Stimulated activated CD4-positive, alpha-beta T cell treated with anti-CD3 and anti-CD28 coated beads, Interleukin-1b, Interleukin-23, amount 100 ng/mL, for 4 hours (primary cell): ENCODE results near the gene SLC7A10.
"Not testable (repeated sequence)": the region's sequence is repeated elsewhere in the genome, so short reads cannot be mapped to it uniquely, and the experiment has no call there.

Source experiments
- DNase-seq, 2 donors: peaks; one replicate each; pipeline ENCODE4 v3.0.0-alpha.2; 2020; ENCODE audit warnings: low read depth in 2 of 2

SLC7A10 gene

DNA sequence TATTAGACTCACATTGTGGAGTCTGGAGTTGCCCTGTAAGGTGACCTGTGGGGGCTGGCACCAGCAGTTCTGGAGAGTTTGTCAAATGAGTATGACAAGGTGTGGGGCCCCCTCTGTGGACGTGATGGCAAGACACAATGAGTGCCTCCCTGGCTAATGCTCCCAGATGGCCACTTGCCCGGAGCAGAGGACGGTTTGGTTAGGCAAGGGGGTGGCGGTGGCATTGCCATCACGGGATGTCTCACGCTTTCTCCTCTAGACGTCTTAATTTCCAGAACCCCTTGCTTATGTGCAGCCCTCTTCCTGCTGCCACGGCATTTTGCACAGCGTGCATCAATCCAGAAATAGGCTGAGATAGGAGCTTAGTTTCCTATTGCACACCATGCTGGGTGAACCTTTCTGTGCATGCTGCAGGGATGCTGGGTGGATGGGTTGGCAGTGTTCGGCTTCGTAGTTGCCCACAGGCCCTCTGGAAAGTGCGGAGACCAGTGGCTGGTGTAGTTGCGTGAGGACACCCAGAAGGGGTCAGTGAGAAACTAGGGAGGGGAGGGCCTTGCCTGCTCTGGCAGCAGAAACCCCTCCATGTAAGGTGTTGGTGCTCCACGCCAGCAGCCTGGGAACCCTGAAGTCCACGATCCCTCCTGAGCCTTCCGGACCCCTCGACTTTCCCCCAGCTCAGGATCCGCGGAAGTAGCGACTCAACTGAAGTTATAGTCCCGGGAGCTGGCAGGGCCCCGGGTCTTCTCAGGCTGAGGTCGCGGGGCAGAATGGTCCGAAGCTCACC, 49.6 kb downstream of the SLC7A10 start:
- DNase-seq = peak in 1 of 2 donors; percentile 13

GRCh38 chr19:33175156-33175782, 50.4 kb downstream of the SLC7A10 start:
- DNase-seq = no peak

- DNase-seq = no peak
Measured at GRCh38 chr19:33174186-33174585, 51.5 kb downstream of the SLC7A10 start.

DNA sequence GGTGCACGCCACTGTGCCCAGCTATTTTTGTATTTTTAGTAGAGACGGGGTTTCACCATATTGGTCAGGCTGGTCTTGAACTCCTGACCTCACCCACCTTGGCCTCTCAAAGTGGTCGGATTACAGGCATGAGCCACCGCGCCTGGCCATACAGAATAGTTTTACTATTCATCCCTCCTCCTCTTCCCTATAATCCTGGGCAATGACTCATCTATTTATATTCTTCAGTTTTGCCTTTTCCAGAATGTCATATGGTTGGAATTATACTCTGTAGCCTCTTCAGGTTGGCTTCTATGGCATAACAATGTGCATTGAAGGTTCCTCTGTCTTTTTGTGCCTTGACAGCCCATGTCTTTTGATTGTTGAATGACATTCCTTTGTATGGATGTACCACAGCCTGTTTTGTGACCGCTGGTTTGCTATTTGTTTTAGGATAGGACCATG, 53.7 kb downstream of the SLC7A10 start:
- no peak for DNase-seq

GRCh38 chr19:33171222-33171795, 54.3 kb downstream of the SLC7A10 start:
- no peak for DNase-seq

- no peak for DNase-seq
Measured at GRCh38 chr19:33168528-33168927, 57.1 kb downstream of the SLC7A10 start.

DNA sequence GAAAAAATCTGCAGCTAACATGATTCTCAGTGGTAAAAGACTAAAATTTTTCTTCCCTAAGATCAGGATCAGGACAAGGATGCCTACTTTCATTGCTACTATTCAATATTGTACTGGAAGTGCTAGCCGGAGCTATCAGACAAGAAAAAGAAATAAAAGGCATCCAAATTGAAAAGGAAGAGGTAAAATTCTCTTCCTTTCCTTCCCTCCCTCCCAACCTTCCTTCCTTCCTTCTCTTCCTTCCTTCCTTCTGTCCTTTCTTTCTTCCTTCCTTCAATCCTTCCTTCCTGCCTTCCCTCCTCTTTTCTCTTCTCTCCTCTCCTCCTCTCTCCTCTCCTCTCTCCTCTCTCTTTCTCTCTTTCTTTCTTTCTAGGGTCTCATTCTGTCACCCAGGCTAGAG, 58.2 kb downstream of the SLC7A10 start:
- DNase-seq = no peak

DNA sequence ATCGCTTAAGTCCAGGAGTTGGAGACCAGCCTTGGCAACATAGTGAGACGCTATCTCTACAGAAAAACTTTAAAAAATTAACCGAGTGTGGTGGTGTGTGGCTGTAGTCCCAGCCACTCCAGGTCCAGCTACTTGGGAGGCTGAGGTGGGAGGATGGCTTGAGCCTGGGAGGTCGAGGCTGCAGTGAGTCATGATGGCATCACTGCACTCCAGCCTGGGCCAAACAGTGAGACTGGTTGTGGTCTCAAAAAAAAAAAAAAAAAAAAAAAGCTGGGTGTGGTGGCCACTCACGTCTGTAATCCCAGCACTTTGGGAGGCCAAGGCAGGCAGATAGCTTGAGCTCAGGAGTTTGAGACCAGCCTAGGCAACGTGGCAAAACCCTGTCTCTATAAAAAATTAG, 59.6 kb downstream of the SLC7A10 start:
- not testable (repeated sequence) for DNase-seq

- DNase-seq = no peak
Measured at GRCh38 chr19:33163481-33163880, 62.2 kb downstream of the SLC7A10 start.

DNA sequence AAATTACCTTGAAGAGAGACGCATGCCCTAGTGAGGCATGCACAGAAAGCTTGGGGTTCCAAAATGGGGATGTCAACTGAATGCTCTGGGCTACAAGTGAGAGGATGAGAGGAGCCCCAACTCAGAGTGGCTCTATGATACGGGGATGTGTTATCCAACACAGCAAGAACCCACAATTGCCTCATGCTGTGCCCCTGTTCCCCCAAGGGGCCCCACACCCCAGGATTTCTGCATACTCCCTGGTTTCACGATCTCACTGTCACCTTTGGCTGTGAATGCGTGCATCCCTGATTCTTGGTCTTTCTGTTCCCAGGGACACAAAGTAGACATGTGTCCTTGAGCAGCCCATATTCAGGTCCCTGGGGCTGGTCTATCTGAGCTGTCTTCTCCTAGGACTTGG, 64.4 kb downstream of the SLC7A10 start:
- DNase-seq = no peak

GRCh38 chr19:33159893-33160292, 65.8 kb downstream of the SLC7A10 start:
- DNase-seq = no peak

GRCh38 chr19:33159149-33159548, 66.5 kb downstream of the SLC7A10 start:
- DNase-seq = no peak
